Activated gamma-delta T cell (primary cell): Measurements from ENCODE around the gene WWOX.
"Not testable (repeated sequence)": the region's sequence is repeated elsewhere in the genome, so short reads cannot be mapped to it uniquely, and the experiment has no call there.

Experiments used
- DNase-seq: peaks from one replicate; lab custom pipeline; 2025; lab: John Stamatoyannopoulos, UW

Gene WWOX

GRCh38 chr16:79213214-79213613, 1113.8 kb downstream of the WWOX start:
- DNase-seq = no peak

- DNase-seq = no peak
These were observed 1115.8 kb downstream of the WWOX start for GRCh38 chr16:79215289-79215688.

GRCh38 chr16:79217375-79218011, 1118.0 kb downstream of the WWOX start:
- no peak for DNase-seq

GRCh38 chr16:79218351-79218750, 1118.9 kb downstream of the WWOX start:
- no peak for DNase-seq

GRCh38 chr16:79225994-79226393, 1126.5 kb downstream of the WWOX start:
- not testable (repeated sequence) for DNase-seq

GRCh38 chr16:79229361-79229760, 1129.9 kb downstream of the WWOX start:
- DNase-seq = no peak

GRCh38 chr16:79245700-79246099, 1146.2 kb downstream of the WWOX start:
- DNase-seq = not testable (repeated sequence)

- no peak for DNase-seq
These were observed 1147.9 kb downstream of the WWOX start for GRCh38 chr16:79247386-79247785.

GRCh38 chr16:79248351-79248750, 1148.9 kb downstream of the WWOX start:
- no peak for DNase-seq

GRCh38 chr16:79250502-79251098, 1151.1 kb downstream of the WWOX start:
- DNase-seq = no peak

- DNase-seq = no peak
These were observed 1153.7 kb downstream of the WWOX start for GRCh38 chr16:79253100-79253631.

- no peak for DNase-seq
These were observed 1158.6 kb downstream of the WWOX start for GRCh38 chr16:79257953-79258490.

GRCh38 chr16:79260890-79261289, 1161.4 kb downstream of the WWOX start:
- not testable (repeated sequence) for DNase-seq

GRCh38 chr16:79261481-79261940, 1162.1 kb downstream of the WWOX start:
- no peak for DNase-seq

GRCh38 chr16:79261944-79262552, 1162.6 kb downstream of the WWOX start:
- DNase-seq = no peak
